Measurements from ENCODE around the gene ITGA3.

The ITGA3 gene

GRCh38 chr17:50107790-50108414 lies 52.0 kb downstream of the ITGA3 start:
- DNase-seq (ENCODE audit: low read depth in 4 of 4, low spot score in 1 of 4), result no peak

- DNase-seq (ENCODE audit: low read depth in 4 of 4, low spot score in 1 of 4), result no peak
Measured at GRCh38 chr17:50108556-50108955, 52.6 kb downstream of the ITGA3 start.

- DNase-seq (ENCODE audit: low read depth in 4 of 4, low spot score in 1 of 4), result no peak
Measured at GRCh38 chr17:50109207-50109606, 53.3 kb downstream of the ITGA3 start.

GRCh38 chr17:50109785-50110184 lies 53.9 kb downstream of the ITGA3 start:
- DNase-seq (ENCODE audit: low read depth in 4 of 4, low spot score in 1 of 4), result no peak

GRCh38 chr17:50110591-50111349 lies 54.9 kb downstream of the ITGA3 start:
- DNase-seq (ENCODE audit: low read depth in 4 of 4, low spot score in 1 of 4), result no peak

- no peak for DNase-seq (ENCODE audit: low read depth in 4 of 4, low spot score in 1 of 4)
Measured at GRCh38 chr17:50111673-50112655, 56.1 kb downstream of the ITGA3 start.

GRCh38 chr17:50112694-50113093 lies 56.8 kb downstream of the ITGA3 start:
- DNase-seq (ENCODE audit: low read depth in 4 of 4, low spot score in 1 of 4), result no peak

- no peak for DNase-seq (ENCODE audit: low read depth in 4 of 4, low spot score in 1 of 4)
Measured at GRCh38 chr17:50113624-50114320, 57.9 kb downstream of the ITGA3 start.

- DNase-seq (ENCODE audit: low read depth in 4 of 4, low spot score in 1 of 4), result no peak
Measured at GRCh38 chr17:50114401-50114800, 58.5 kb downstream of the ITGA3 start.

- no peak for DNase-seq (ENCODE audit: low read depth in 4 of 4, low spot score in 1 of 4)
Measured at GRCh38 chr17:50114849-50115357, 59.0 kb downstream of the ITGA3 start.

GRCh38 chr17:50115756-50116155 lies 59.8 kb downstream of the ITGA3 start:
- DNase-seq (ENCODE audit: low read depth in 4 of 4, low spot score in 1 of 4), result no peak

GRCh38 chr17:50117202-50118051 lies 61.5 kb downstream of the ITGA3 start:
- peak in 2 of 4 experiments; percentile 36 to 55 for DNase-seq (ENCODE audit: low read depth in 4 of 4, low spot score in 1 of 4)

- DNase-seq (ENCODE audit: low read depth in 4 of 4, low spot score in 1 of 4), result no peak
Measured at GRCh38 chr17:50118076-50118827, 62.3 kb downstream of the ITGA3 start.

- DNase-seq (ENCODE audit: low read depth in 4 of 4, low spot score in 1 of 4), result no peak
Measured at GRCh38 chr17:50118828-50119218, 62.9 kb downstream of the ITGA3 start.

- DNase-seq (ENCODE audit: low read depth in 4 of 4, low spot score in 1 of 4), result no peak
Measured at GRCh38 chr17:50120475-50121253, 64.8 kb downstream of the ITGA3 start.

- no peak for DNase-seq (ENCODE audit: low read depth in 4 of 4, low spot score in 1 of 4)
Measured at GRCh38 chr17:50122945-50123344, 67.0 kb downstream of the ITGA3 start.

GRCh38 chr17:50123649-50124349 lies 67.9 kb downstream of the ITGA3 start:
- no peak for DNase-seq (ENCODE audit: low read depth in 4 of 4, low spot score in 1 of 4)
